Measurements from ENCODE around the gene TAL1.

DNA sequence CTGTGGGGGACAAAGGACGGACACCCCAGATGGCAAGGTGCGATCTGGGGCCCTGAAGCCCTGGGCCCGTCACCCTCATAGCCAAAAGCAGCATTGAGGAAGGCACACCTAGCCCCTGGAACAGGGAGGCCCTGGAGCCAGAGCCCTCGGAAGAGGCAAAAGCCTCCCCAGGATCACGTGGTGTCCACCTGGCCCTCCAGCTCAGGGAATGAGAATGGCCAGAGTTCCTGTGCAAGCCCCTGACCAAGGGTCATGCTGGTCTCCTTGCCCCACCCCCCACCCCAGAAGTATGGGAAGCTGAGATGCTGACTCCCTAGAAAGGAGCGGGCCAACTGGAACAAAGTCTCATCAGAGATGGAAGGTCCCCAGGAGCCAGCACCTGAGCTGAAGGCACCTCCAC lies 41.2 kb downstream of the TAL1 start:
- TF ChIP-seq, protein P1, sequence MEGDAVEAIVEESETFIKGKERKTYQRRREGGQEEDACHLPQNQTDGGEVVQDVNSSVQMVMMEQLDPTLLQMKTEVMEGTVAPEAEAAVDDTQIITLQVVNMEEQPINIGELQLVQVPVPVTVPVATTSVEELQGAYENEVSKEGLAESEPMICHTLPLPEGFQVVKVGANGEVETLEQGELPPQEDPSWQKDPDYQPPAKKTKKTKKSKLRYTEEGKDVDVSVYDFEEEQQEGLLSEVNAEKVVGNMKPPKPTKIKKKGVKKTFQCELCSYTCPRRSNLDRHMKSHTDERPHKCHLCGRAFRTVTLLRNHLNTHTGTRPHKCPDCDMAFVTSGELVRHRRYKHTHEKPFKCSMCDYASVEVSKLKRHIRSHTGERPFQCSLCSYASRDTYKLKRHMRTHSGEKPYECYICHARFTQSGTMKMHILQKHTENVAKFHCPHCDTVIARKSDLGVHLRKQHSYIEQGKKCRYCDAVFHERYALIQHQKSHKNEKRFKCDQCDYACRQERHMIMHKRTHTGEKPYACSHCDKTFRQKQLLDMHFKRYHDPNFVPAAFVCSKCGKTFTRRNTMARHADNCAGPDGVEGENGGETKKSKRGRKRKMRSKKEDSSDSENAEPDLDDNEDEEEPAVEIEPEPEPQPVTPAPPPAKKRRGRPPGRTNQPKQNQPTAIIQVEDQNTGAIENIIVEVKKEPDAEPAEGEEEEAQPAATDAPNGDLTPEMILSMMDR (IDR thresholded peaks at IDR 0.05) = no peak
- TF ChIP-seq POLR2A (IDR thresholded peaks at IDR 0.05) = no peak
- TF ChIP-seq POLR2AphosphoS5 (IDR thresholded peaks at IDR 0.05) = no peak
